NB4 (cell line): ENCODE results near the gene RUFY4.

Source experiments
- DNase-seq: peaks from one replicate; pipeline ENCODE4 v3.0.0; 2010; ENCODE audit warnings: low read depth
- H3K4me3 ChIP-seq: one replicate; pipeline ENCODE4 v1.5.1; 2011; ENCODE audit warnings: mild to moderate bottlenecking, low read depth, low read length, moderate library complexity
- CTCF ChIP-seq: IDR thresholded peaks from one replicate; pipeline ENCODE4 v1.5.1; 2012; ENCODE audit warnings: low read depth, low read length
- MAX ChIP-seq: IDR thresholded peaks from 2 replicates; pipeline ENCODE4 v1.6.1; 2011; ENCODE audit warnings: low read depth, low read length
- MYC ChIP-seq: IDR thresholded peaks from 2 replicates; pipeline ENCODE4 v1.6.1; 2011; ENCODE audit warnings: low read depth, low read length
- POLR2A ChIP-seq: IDR thresholded peaks from 2 replicates; pipeline ENCODE4 v1.6.1; 2011; ENCODE audit warnings: mild to moderate bottlenecking; ENCODE audit not compliant: insufficient read length; ENCODE audit errors: extremely low read depth

Gene RUFY4

GRCh38 chr2:218074031-218074430, 5.0 kb downstream of the RUFY4 start:
- H3K4me3 ChIP-seq, result no peak overlapping the region
- peak; percentile 75 for TF ChIP-seq CTCF
- no peak for TF ChIP-seq MYC
- no peak for TF ChIP-seq POLR2A
- TF ChIP-seq MAX, result no peak
- DNase-seq, result peak; percentile 59

GRCh38 chr2:218075975-218076811, 7.1 kb downstream of the RUFY4 start:
- no peak overlapping the region for H3K4me3 ChIP-seq

GRCh38 chr2:218077464-218078216, 8.6 kb downstream of the RUFY4 start:
- no peak for DNase-seq
- no peak for TF ChIP-seq POLR2A
- no peak for TF ChIP-seq MAX
- no peak for TF ChIP-seq CTCF
- no peak for TF ChIP-seq MYC
- H3K4me3 ChIP-seq, result no peak overlapping the region

More at GRCh38 chr2:218075975-218076811, 7.1 kb downstream of the RUFY4 start:
- no peak for DNase-seq
- TF ChIP-seq MYC (no peak), CTCF (no peak), POLR2A (no peak), MAX (no peak)

- TF ChIP-seq CTCF (no peak), MAX (no peak), POLR2A (no peak), MYC (no peak)
- no peak for DNase-seq
Measured at GRCh38 chr2:218079943-218080913, 11.2 kb downstream of the RUFY4 start.

GRCh38 chr2:218081063-218081462, 12.0 kb downstream of the RUFY4 start:
- TF ChIP-seq MAX (no peak), CTCF (no peak), POLR2A (no peak), MYC (no peak)
- no peak overlapping the region for H3K4me3 ChIP-seq
- peak; percentile 31 for DNase-seq

More at GRCh38 chr2:218079943-218080913, 11.2 kb downstream of the RUFY4 start:
- H3K4me3 ChIP-seq, result no peak overlapping the region
